SK-N-SH treated with all-trans-retinoic acid at 6 μM for 48 hours (cell line): Measurements from ENCODE around the gene OR2A5.

Source experiments
- ISL1 ChIP-seq: fragments of 250-450 bp; sonication (Bioruptor Pico); IDR thresholded peaks from 2 replicates; pipeline ENCODE4 v2.1.2; 2022; ENCODE audit warnings: mild to moderate bottlenecking, moderate library complexity
- PATZ1 ChIP-seq: fragments of 250-450 bp; sonication (Bioruptor Pico); IDR thresholded peaks from 2 replicates; pipeline ENCODE4 v1.8.0; 2020; ENCODE audit warnings: mild to moderate bottlenecking, moderate library complexity, borderline replicate concordance
- POU6F1 ChIP-seq: fragments of 250-450 bp; sonication (Bioruptor Pico); IDR thresholded peaks from 2 replicates; pipeline ENCODE4 v1.8.0; 2021; ENCODE audit warnings: low read depth, mild to moderate bottlenecking, moderate library complexity, borderline replicate concordance
- TF ChIP-seq, protein P1 (sequence below): fragments of 250-450 bp; sonication (Bioruptor Pico); IDR thresholded peaks from 2 replicates; pipeline ENCODE4 v1.5.1; 2020; ENCODE audit warnings: low read depth, mild to moderate bottlenecking, moderate library complexity

- TF ChIP-seq, protein P1, sequence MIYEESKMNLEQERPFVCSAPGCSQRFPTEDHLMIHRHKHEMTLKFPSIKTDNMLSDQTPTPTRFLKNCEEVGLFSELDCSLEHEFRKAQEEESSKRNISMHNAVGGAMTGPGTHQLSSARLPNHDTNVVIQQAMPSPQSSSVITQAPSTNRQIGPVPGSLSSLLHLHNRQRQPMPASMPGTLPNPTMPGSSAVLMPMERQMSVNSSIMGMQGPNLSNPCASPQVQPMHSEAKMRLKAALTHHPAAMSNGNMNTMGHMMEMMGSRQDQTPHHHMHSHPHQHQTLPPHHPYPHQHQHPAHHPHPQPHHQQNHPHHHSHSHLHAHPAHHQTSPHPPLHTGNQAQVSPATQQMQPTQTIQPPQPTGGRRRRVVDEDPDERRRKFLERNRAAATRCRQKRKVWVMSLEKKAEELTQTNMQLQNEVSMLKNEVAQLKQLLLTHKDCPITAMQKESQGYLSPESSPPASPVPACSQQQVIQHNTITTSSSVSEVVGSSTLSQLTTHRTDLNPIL (CRISPR knock-in tag) = no peak
- TF ChIP-seq ISL1 (CRISPR knock-in tag) = no peak
- no peak for TF ChIP-seq POU6F1
- TF ChIP-seq PATZ1 (CRISPR knock-in tag) = no peak
Observed at GRCh38 chr7:144024213-144024612, 24.5 kb upstream of the OR2A5 start.
